GM12878 (cell line): ENCODE data around the gene DMRT1. TPM values are rescaled to one million over a fixed set of nuclear protein-coding genes. Genes with fewer than 3 reads are reported as not detected.

Experiments used
- ATAC-seq: fragments of 200-7000 bp; cut with Tn5 transposase; 3 replicates; pipeline ENCODE4 v1.9.1; 2020; ENCODE audit warnings: mild to moderate bottlenecking, moderate library complexity
- BruUV-seq: library from RNA; stranded (reverse); fragments of 400-500 nt; replicated peaks from 2 replicates; lab custom pipeline; 2021; lab: Mats Ljungman, UMichigan
- CTCF ChIA-PET: fragments of 300-600 bp; sonication (Branson Sonifier 250); formaldehyde crosslinking; extraction: SDS; loops from one replicate; lab custom pipeline; 2021; ENCODE audit warnings: inconsistent platforms; lab: Yijun Ruan, JAX
- POLR2A ChIA-PET: fragments of 350-600 bp; formaldehyde crosslinking; extraction: SDS; loops from one replicate; lab custom pipeline; 2021; ENCODE audit warnings: inconsistent platforms; lab: Charles Lee
- RAD21 ChIA-PET: fragments of 300-600 bp; sonication (Branson Sonifier 250); formaldehyde crosslinking; loops from one replicate; lab custom pipeline; 2023; ENCODE audit warnings: antibody characterized with exemption; ENCODE audit not compliant: unreplicated experiment; lab: Charles Lee
- SMC1A ChIA-PET: fragments of 300-600 bp; sonication (Branson Sonifier 250); formaldehyde crosslinking; loops from one replicate; lab custom pipeline; 2023; ENCODE audit not compliant: unreplicated experiment, uncharacterized antibody; lab: Charles Lee
- DNase-seq: peaks from one replicate; pipeline ENCODE4 v3.0.0-alpha.2; 2011; ENCODE audit warnings: low read depth, low spot score
- FAIRE-seq: peaks from 3 replicates; lab custom pipeline; 2011; peaks lifted over from hg19 to GRCh38; lab: Jason Lieb, UNC
- H2AFZ ChIP-seq: 2 replicates; pipeline ENCODE4 v1.6.0; 2011; ENCODE audit warnings: low read depth, low read length, control low read depth; ENCODE audit not compliant: control insufficient read depth
- H3K27ac ChIP-seq: 2 replicates; pipeline ENCODE4 v1.5.1; 2011; ENCODE audit warnings: control low read depth; ENCODE audit not compliant: control insufficient read depth, insufficient read depth
- H3K27me3 ChIP-seq, 2 experiments: replicated peaks in 1 of 2; 2 replicates each; pipeline versions ENCODE4 v1.6.0 to v1.6.1; 2011; ENCODE audit warnings: low read length in 1 of 2; ENCODE audit not compliant: control insufficient read depth in 2 of 2, insufficient read depth in 2 of 2
- H3K36me3 ChIP-seq, 2 experiments: 2 replicates each; pipeline ENCODE4 v1.5.1; 2011; ENCODE audit warnings: low read length in 1 of 2; ENCODE audit not compliant: control insufficient read depth in 2 of 2, insufficient read depth in 2 of 2
- H3K4me1 ChIP-seq: 2 replicates; pipeline ENCODE4 v1.6.1; 2011; ENCODE audit warnings: mild to moderate bottlenecking, low read length, moderate library complexity, mixed read lengths; ENCODE audit not compliant: control insufficient read depth, insufficient read depth
- H3K4me2 ChIP-seq: 2 replicates; pipeline ENCODE4 v1.6.0; 2011; ENCODE audit warnings: control low read depth; ENCODE audit not compliant: control insufficient read depth, insufficient read depth
- H3K4me3 ChIP-seq: fragments of 200-600 bp; sonication (generic); 2 replicates; pipeline ENCODE4 v1.5.1; 2016
- H3K79me2 ChIP-seq: 2 replicates; pipeline ENCODE4 v1.6.0; 2011; ENCODE audit warnings: low read length; ENCODE audit not compliant: control insufficient read depth, insufficient read depth
- H3K9ac ChIP-seq: 2 replicates; pipeline ENCODE4 v1.8.0; 2011; ENCODE audit warnings: low read length, control low read depth, mixed read lengths; ENCODE audit not compliant: control insufficient read depth, insufficient read depth
- H3K9me3 ChIP-seq: replicated peaks from 3 replicates; pipeline ENCODE4 v1.5.1; 2011; ENCODE audit warnings: mild to moderate bottlenecking, low read length; ENCODE audit not compliant: control insufficient read depth, insufficient read depth
- H4K20me1 ChIP-seq: 2 replicates; pipeline ENCODE4 v1.6.0; 2011; ENCODE audit not compliant: control insufficient read depth, insufficient read depth
- ATF2 ChIP-seq: IDR thresholded peaks from 2 replicates; pipeline ENCODE4 v1.6.1; 2012; ENCODE audit warnings: low read length, inconsistent platforms
- CBX3 ChIP-seq: fragments of 200-600 bp; sonication (generic); IDR thresholded peaks from 2 replicates; pipeline ENCODE4 v1.6.1; 2016; ENCODE audit warnings: low read depth, borderline replicate concordance
- PKNOX1 ChIP-seq: fragments of 450-650 bp; IDR thresholded peaks from 2 replicates; pipeline ENCODE4 v1.6.1; 2016; ENCODE audit warnings: mild to moderate bottlenecking
- RUNX3 ChIP-seq: IDR thresholded peaks from 2 replicates; pipeline ENCODE4 v1.6.1; 2012; ENCODE audit warnings: low read length, inconsistent platforms
- ZBTB40 ChIP-seq: fragments of 450-650 bp; IDR thresholded peaks from 2 replicates; pipeline ENCODE4 v1.6.1; 2016; ENCODE audit warnings: mild to moderate bottlenecking, moderate library complexity, borderline replicate concordance
- WGBS: methylation state at CpG from one replicate; pipeline ENCODE4 v1.1.6; 2016; ENCODE audit warnings: low lambda C conversion rate; ENCODE audit not compliant: insufficient replicate concordance, insufficient coverage; ENCODE audit errors: missing lambda C conversion rate; 5-methylcytosine and 5-hydroxymethylcytosine counted together
- in situ Hi-C: fragments of 300-500 bp; cut with MboI; formaldehyde crosslinking; loops from 9 replicates; pipeline ENCODE4 v1.14.3; 2018; ENCODE audit warnings: mixed read lengths
- intact Hi-C: fragments of 100-400 bp; cut with micrococcal nuclease; formaldehyde crosslinking; loops from one replicate; pipeline ENCODE4 v1.14.2; 2022; ENCODE audit not compliant: unreplicated experiment
- polyA plus RNA-seq, 11 experiments: library from polyadenylated mRNA; depleted of rRNA in 4 of 11; unstranded in 6 of 11; stranded (reverse) in 5 of 11; fragments of >200 nt; fragmentation: Nextera tagmentation in 4 of 11; fragmentation: Illumina TruSeq in 1 of 11; extraction: Ambion mirVana in 4 of 11; extraction: Trizol in 1 of 11; gene quantifications; 1 replicate in 1 of 11; 2 replicates in 10 of 11; pipeline versions ENCODE4 v1.2.1 to v1.2.3, GENCODE V29; 2011 to 2016; ENCODE audit warnings: inconsistent platforms in 2 of 11, missing spikeins in 2 of 11, low read depth in 1 of 11
- total RNA-seq, 4 experiments: library from RNA; depleted of rRNA in 3 of 4; stranded (reverse); fragments of >200 nt in 3 of 4; fragmentation: Illumina TruSeq in 1 of 4; extraction: Trizol in 1 of 4; gene quantifications; 2 replicates each; pipeline versions ENCODE4 v1.2.1 to v1.2.3, GENCODE V29; 2013 to 2021

DMRT1 gene
- total and polyA plus RNA-seq, 10 of the 15 experiments (the other 5 are each of a cell fraction or from before 2014, with no cell fraction given), result 0.06 to 1.9 (median 0.24) TPM

GRCh38 chr9:800591-801150 lies 40.8 kb upstream of the DMRT1 start:
- ATAC-seq, result no peak
- Histone ChIP-seq H3K4me2 (no peak overlapping the region), H3K79me2 (no peaks in the 10 kb centered on the region), H3K4me3 (no peak overlapping the region), H3K9ac (no peak overlapping the region), H3K36me3 (no peaks in the 10 kb centered on the region), H3K9me3 (no peaks in the 10 kb centered on the region), H3K4me1 (no peaks in the 10 kb centered on the region), H3K27me3 (peaks cover 0 to 2% of the 10 kb centered on the region in 2 experiments; a peak in 2 of 4 replicates), H3K27ac (no peak overlapping the region), H2AFZ (no peak overlapping the region), H4K20me1 (no peaks in the 10 kb centered on the region)
- ChIA-PET RAD21 (no interaction called here), POLR2A (no interaction called here), SMC1A (interaction anchor here (0.8 to 1.2 kb wide), 2 partner anchors 13 to 215 kb away, joined by 3 to 4 read pairs; no protein-coding TSS in a partner anchor), CTCF (interaction anchor here (0.8 to 1.8 kb wide), 2 partner anchors 127 to 188 kb away, joined by 3 to 4 read pairs; no protein-coding TSS in a partner anchor)
- TF ChIP-seq PKNOX1, result no peak
- no peak for TF ChIP-seq ZBTB40
- TF ChIP-seq CBX3, result no peak
- 0 out of 2 replicates have a peak, but pooled peaks have one; percentile 18 for TF ChIP-seq RUNX3
- TF ChIP-seq ATF2, result no peak
- FAIRE-seq, result no peak
- no peak for DNase-seq
- 31% methylated on average over 9 of the region's 9 CpGs for WGBS
- intact Hi-C loops (loop anchor here (10.0 kb wide), 1 partner anchor 204 kb away; no protein-coding TSS in a partner anchor), in situ Hi-C loops (no loop called here)
- BruUV-seq, result no TSS peak
